ENCODE data around the gene ARFGAP1.

The ARFGAP1 gene

GRCh38 chr20:63306673-63307537, 34.3 kb downstream of the ARFGAP1 start:
- no peak for DNase-seq

- DNase-seq: no peak
Observed at GRCh38 chr20:63307538-63308217, 35.1 kb downstream of the ARFGAP1 start.

- DNase-seq: no peak
Observed at GRCh38 chr20:63308218-63308911, 35.8 kb downstream of the ARFGAP1 start.

- peak in 27 of 51 donors; percentile 7 to 50 (median 27) for DNase-seq
Observed at GRCh38 chr20:63309261-63310071, 36.9 kb downstream of the ARFGAP1 start.

- no peak for DNase-seq
Observed at GRCh38 chr20:63310265-63310991, 37.8 kb downstream of the ARFGAP1 start.

GRCh38 chr20:63311186-63311832, 38.7 kb downstream of the ARFGAP1 start:
- DNase-seq: no peak

GRCh38 chr20:63311833-63312243, 39.2 kb downstream of the ARFGAP1 start:
- DNase-seq: no peak

GRCh38 chr20:63312273-63312672, 39.7 kb downstream of the ARFGAP1 start:
- no peak for DNase-seq

DNA sequence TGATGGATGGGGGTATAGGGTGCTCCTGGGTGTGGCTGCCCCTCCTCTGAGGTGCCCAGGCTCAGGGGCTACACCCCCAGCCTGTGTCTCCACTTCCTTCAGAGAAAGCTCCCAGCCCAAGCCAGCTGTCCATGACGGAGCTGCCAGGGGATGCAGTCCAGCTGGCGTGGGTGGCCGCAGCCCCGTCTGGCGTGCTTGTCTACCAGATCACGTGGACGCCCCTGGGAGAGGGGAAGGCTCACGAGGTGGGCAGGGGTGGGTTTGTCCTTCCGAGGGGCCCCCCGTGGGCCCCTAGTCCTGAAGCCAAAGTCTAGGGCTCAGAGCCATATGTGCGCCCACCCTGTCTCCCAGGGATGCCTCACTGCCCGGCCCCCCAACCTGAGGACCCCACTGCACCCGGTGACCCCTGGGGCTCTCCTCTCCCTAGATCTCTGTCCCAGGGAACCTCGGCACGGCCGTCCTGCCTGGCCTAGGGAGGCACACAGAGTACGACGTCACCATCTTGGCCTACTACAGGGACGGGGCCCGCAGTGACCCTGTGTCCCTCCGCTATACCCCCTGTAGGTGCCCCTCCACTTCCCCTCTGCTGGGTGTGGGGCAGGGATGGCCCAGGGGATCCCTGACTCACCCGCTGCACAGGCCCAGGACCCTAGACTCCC, 40.2 kb downstream of the ARFGAP1 start:
- DNase-seq: peak in 17 of 51 donors; percentile 6 to 40 (median 28)

- no peak for DNase-seq
Observed at GRCh38 chr20:63313349-63314014, 40.9 kb downstream of the ARFGAP1 start.

DNA sequence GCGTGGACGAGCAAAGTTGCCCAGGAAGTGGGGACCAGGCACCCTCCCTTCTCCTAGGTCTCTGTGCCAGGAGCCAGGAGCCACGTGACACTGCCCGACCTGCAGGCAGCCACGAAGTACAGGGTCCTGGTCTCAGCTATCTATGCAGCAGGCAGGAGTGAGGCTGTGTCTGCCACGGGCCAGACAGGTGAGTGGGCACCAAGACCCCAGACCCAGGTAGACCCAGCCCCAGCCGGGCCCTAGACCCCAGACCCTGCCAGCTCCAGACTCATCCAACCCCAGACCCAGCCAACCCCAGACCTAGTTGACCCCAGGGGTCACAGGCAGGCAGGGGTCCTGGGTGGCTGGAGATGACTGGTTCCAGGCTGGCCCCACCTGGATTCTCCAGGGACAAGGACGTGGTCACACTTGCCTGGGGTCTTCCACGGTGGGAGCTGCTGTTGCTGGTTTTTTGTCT, 41.4 kb downstream of the ARFGAP1 start:
- DNase-seq: peak in 11 of 51 donors; percentile 9 to 44 (median 27)

GRCh38 chr20:63314566-63315239, 42.1 kb downstream of the ARFGAP1 start:
- no peak for DNase-seq

GRCh38 chr20:63315240-63315689, 42.7 kb downstream of the ARFGAP1 start:
- DNase-seq: no peak

DNA sequence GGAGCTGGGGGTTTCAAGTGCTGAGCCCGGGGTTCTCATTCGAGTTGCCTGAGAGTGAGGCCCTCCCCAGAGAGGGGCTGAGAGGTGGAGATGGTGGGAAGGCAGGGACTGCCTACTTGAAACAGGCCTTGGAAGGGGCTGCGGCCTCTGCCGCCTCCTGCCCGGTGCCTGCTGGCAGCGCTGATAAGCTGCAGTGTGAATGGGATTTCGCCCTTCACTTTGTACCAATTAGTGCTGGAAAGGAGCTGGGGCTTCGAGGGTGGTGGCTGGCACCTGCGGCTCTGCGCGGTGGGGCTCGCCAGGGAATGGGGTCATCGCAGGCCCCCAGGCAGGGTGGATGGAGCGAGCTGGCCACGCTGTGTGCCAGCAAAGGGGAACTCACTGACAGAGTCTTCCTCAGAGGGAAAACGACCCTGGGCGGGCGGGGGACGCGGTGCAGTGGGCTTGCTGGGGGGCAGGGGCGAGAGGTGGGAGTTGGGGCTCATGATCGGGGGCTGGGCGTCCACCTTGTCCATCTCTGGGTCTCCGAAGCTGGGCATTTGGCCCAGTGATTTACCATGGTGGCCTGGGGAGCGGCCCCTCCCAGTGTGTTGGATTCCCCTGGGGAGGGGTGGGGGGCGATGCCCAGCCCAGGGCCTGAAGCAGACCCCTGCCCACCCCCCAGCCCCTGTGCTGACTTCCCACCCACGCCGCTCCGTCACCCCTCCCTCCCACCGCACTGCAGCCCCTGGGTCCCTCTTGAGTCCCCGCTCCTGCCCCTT, 43.3 kb downstream of the ARFGAP1 start:
- DNase-seq: no peak

DNA sequence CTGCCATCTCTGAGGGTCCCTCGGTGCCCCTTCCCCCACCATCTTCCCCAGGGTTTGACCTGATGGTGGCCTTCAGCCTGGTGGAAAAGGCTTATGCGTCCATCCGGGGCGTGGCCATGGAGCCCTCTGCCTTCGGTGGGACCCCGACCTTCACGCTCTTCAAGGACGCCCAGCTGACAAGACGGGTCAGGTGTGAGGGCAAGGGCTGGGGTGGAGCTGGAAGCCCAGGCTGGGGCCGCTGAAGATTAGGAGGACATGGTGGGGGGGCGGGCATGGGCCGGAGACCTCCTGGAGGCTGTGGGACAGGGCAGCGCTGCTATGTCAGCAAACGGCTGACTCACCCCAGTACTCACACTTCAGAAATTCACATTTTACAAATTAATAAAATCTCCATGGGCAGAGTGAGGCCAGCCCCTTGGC, 43.9 kb downstream of the ARFGAP1 start:
- DNase-seq: no peak

- no peak for DNase-seq
Observed at GRCh38 chr20:63317061-63317460, 44.4 kb downstream of the ARFGAP1 start.

GRCh38 chr20:63317601-63318291, 45.1 kb downstream of the ARFGAP1 start:
- no peak for DNase-seq
